Right cardiac atrium (tissue), 5 donors: ENCODE data around the gene SCNN1B. TPM values are rescaled to one million over a fixed set of nuclear protein-coding genes. Genes with fewer than 3 reads are reported as not detected.
"Not testable (repeated sequence)": the region's sequence is repeated elsewhere in the genome, so short reads cannot be mapped to it uniquely, and the experiment has no call there.

Experiments
- ATAC-seq, 2 donors: fragments of 200-7000 bp; cut with Tn5 transposase; one replicate each; pipeline versions ENCODE4 v1.8.0 to v1.9.1; 2020; ENCODE audit warnings: moderate library complexity in 2 of 2, mild to moderate bottlenecking in 1 of 2
- DNase-seq, 3 donors: peaks; one replicate each; pipeline ENCODE4 v3.0.0-alpha.2; 2020
- H3K27ac ChIP-seq: one replicate; pipeline ENCODE4 v1.5.1; 2013; ENCODE audit warnings: mild to moderate bottlenecking, low read length, control low read depth, moderate library complexity
- H3K27me3 ChIP-seq: one replicate; pipeline ENCODE4 v1.6.1; 2013; ENCODE audit not compliant: control insufficient read depth, insufficient read depth
- H3K4me1 ChIP-seq: one replicate; pipeline ENCODE4 v1.6.1; 2013; ENCODE audit warnings: low read length; ENCODE audit not compliant: control insufficient read depth, insufficient read depth
- H3K4me3 ChIP-seq: one replicate; pipeline ENCODE4 v1.5.1; 2013; ENCODE audit warnings: low read length, control low read depth
- H3K9me3 ChIP-seq: one replicate; pipeline ENCODE4 v1.6.1; 2013; ENCODE audit warnings: low read length; ENCODE audit not compliant: control insufficient read depth
- WGBS: extraction: QIAGEN DNeasy Blood & Tissue Kit; methylation state at CpG from one replicate; pipeline ENCODE4 v1.1.7; 2013; 5-methylcytosine and 5-hydroxymethylcytosine counted together
- intact Hi-C, 4 donors: fragments of 100-400 bp; cut with DNase I; formaldehyde crosslinking; loops; one replicate each; pipeline versions ENCODE4 v1.11.0 to v1.14.0; 2022 to 2023
- polyA plus RNA-seq: library from polyadenylated mRNA; stranded (reverse); fragments of 200-250 nt; gene quantifications from one replicate; pipeline ENCODE4 v1.2.3, GENCODE V29; 2013
- total RNA-seq, 4 donors: library from RNA; stranded (reverse); fragmentation: NEBNext Ultra II Directional; extraction: Animal tissue kit (Norgen Biotek cat#: 25700); gene quantifications; one replicate each; pipeline ENCODE4 v1.2.1, GENCODE V29; 2021
- donor health status: healthy with polysubstance abuse.
- donor health status: DM: no; HTN: yes; CAD: no.
- donor health status: DM: no; HTN: no; CAD: no.
- donor health status: DM: no; HTN: yes; CAD: no; lungs with severe emphysema.
- donor health status: DM: yes; HTN: yes; CAD: no.

The SCNN1B gene
- total and polyA plus RNA-seq, 5 donors = 0.09 to 0.17 (median 0.13) TPM; not detected in 1

DNA sequence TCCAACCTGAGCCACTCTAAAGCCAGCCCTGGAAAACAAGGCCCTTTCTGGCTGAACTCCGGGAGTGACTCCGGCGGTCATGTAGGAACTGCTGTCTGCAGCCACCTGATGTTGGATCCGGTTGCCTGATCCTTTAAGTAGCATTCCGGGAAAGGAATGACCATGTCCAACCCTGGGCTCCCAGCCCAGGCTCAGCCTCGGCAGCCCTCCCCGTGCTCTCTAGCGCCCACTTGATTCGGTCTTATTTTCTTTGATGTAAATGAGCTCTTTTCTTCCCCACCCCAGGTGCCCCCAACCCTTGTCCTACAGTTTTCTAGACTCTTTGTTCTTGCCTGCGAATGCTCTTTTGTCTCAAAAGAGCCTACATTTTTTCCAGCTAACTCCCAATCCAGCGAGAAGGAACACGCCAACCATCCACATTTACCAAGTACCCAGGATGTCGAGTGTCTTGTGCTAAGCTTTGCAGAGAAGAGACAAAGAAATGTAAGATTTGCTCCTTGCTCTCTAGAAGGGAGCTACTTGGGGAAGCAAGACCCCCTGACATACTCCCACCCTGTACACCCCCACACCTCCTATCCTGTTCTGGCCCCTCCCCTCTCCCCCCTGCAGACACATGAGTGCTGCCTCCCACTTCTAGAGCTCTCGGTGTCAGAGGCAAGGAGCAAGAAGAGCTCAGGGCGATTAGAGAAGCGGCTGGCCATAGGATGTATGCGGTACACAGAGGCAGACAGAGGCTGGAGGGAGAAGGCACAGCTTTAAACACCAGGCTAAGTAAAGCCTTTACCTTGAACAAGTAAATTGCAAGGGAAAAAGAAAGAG is 97.1 kb downstream of the SCNN1B start:
- no peaks in the 10 kb centered on the region for H3K9me3 ChIP-seq
- WGBS = 66% methylated on average over 17 of the region's 17 CpGs
- H3K4me3 ChIP-seq = no peak overlapping the region
- peak; percentile 58 to 77 for ATAC-seq
- intact Hi-C loops = no loop called here
- peak in 2 of 3 donors; percentile 28 to 64 for DNase-seq
- H3K27me3 ChIP-seq = no peaks in the 10 kb centered on the region
- no peaks in the 10 kb centered on the region for H3K4me1 ChIP-seq
- no peak overlapping the region for H3K27ac ChIP-seq

DNA sequence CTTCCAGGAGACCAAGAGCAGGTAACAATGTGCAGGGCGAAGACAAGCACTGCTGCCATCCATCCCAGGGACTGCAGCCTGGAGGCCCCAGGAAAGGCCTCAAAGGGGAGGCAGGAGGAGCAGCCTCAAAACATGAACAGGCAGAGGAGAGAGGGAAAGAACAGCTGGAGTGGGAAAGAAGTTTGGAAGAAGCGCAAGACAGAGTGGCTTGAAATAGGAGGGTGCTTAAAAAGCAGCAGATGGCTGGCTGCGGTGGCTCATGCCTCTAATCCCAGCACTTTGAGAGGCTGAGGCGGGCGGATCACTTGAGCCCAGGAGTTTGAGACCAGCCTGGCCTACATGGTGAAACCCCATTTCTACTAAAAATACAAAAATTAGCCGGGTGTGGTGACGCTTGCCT is 98.3 kb downstream of the SCNN1B start:
- DNase-seq, H3K4me1 ChIP-seq, ATAC-seq, H3K27ac ChIP-seq, H3K27me3 ChIP-seq, H3K9me3 ChIP-seq, H3K4me3 ChIP-seq, intact Hi-C loops: not testable (repeated sequence)
- 93% methylated on average over 7 of the region's 7 CpGs for WGBS

DNA sequence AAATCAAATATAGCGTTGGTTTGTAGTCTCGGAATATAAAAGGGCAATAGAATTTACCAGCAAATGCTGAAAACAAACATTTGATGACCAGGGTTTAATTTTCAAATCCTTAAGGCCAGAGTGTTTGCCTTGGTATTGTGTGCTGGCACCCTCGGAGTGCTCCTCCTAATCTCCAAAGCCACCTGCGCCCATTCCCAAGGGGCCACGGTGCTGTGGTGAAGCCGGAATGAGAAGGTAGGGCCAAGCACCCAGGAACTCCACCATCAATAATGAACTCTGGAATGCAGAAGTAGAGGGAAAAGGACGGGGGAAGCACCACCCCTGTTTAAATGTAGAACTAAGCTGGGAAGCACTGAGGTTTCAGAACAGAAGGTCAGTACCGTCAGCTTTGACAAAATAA is 99.0 kb downstream of the SCNN1B start:
- no peak for ATAC-seq
- H3K4me3 ChIP-seq = no peak overlapping the region
- H3K9me3 ChIP-seq = no peaks in the 10 kb centered on the region
- no peaks in the 10 kb centered on the region for H3K27me3 ChIP-seq
- WGBS = 93% methylated on average over 8 of the region's 8 CpGs
- no peaks in the 10 kb centered on the region for H3K4me1 ChIP-seq
- intact Hi-C loops = no loop called here
- H3K27ac ChIP-seq = no peak overlapping the region
- no peak for DNase-seq

DNA sequence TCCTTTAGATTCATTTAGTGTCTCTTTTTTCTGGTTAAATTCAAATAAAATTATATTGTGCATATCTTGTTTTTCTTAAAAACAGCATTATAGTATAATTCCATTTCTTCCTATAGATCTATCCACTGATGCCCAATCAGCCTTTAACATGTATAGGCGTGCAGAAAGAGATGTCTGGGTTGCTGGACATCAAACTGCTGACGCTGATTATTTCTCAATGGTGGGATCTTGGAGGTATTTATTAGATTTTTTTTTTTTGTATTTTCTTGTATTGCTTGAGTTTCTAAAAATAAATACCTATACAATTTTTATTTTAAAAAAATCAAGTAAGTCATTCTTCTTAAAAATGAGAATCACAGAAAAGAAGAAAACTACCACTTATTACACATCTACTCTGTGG is 100.0 kb downstream of the SCNN1B start:
- no peak for DNase-seq
- intact Hi-C loops = no loop called here
- no peak overlapping the region for H3K27ac ChIP-seq
- no peak for ATAC-seq
- no peak overlapping the region for H3K4me3 ChIP-seq
- WGBS = 96% methylated on average over 2 of the region's 2 CpGs
- no peaks in the 10 kb centered on the region for H3K9me3 ChIP-seq
- no peaks in the 10 kb centered on the region for H3K27me3 ChIP-seq
- no peaks in the 10 kb centered on the region for H3K4me1 ChIP-seq

DNA sequence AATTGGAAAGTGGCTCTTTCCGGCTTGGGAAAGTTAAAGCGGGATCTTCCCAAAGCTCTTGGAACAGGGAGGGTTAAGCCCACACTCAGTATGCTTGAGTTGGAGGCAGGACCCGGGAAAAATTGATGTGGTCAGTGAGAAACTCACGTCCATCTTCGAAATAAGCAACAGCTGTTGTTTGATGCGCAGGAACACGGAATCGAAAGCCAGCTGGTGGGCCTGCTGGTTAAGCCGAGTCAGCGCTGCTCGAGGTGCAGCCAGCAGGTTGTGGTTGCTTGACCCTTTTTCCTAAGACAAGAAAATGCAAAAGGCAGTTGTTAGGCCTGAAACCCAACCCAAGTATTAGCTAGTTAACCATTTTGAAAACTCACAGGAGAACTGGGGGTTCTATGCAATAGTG is 101.4 kb downstream of the SCNN1B start:
- no peak for ATAC-seq
- Histone ChIP-seq H3K4me3 (no peak overlapping the region), H3K4me1 (no peaks in the 10 kb centered on the region), H3K27me3 (no peaks in the 10 kb centered on the region), H3K27ac (no peak overlapping the region), H3K9me3 (no peaks in the 10 kb centered on the region)
- intact Hi-C loops = no loop called here
- 77% methylated on average over 11 of the region's 11 CpGs for whole genome bisulfite sequencing
- no peak for DNase-seq

DNA sequence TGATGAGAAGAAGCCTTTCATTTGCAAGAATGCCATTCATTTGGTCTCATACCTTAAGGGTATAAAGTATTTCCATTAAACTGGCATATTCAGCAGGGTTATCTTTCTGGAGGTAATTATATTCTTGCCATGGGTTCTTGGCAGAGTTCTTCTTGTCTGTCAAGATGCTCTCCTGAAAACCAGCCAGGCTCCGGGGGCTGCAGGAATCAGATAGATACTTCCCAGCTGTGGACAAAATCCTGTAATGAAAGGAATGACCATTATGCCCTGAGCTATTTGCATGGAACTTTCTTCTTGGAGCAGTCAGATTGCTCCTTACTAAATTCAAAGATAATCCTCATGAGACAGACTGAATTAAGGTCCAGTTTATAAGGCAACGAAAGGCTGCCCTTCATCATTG is 103.9 kb downstream of the SCNN1B start:
- 70% methylated on average over 2 of the region's 2 CpGs for WGBS
- Histone ChIP-seq H3K4me1 (no peaks in the 10 kb centered on the region), H3K4me3 (no peak overlapping the region), H3K9me3 (no peaks in the 10 kb centered on the region), H3K27me3 (no peaks in the 10 kb centered on the region), H3K27ac (no peak overlapping the region)
- ATAC-seq (no peak), DNase-seq (no peak)
- intact Hi-C loops = no loop called here

DNA sequence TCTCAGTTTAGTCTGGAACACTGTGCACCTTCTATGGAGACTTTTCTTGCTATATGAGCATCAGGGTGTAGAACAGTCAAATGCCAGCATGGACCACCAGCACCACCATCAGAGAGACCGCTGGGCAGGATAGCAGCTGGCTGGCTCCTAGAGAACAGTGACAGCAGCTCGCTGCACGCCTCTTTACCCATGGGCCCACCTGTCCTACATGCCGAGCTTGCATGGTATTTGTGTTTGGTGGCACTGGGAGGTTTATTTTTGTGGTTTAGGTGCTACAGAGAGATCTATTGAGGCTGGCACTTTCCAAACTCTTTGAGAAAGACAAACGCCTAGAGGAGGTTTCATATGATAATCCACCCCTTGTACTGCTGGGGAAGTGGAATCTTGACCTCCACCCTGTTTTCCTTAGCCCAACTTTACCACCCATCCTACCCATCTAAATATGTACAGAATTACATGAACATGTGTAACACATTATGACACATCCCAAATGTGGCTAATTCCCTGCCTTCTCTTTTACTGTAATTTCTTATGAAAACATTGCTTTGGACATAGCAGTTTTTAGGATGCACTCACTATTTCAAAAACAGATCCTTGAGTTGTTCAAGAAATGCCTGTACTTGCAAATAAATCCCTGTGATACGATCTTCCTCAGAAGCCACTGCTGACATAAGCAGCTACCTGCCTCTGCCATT is 104.6 kb downstream of the SCNN1B start:
- intact Hi-C loops = no loop called here

DNA sequence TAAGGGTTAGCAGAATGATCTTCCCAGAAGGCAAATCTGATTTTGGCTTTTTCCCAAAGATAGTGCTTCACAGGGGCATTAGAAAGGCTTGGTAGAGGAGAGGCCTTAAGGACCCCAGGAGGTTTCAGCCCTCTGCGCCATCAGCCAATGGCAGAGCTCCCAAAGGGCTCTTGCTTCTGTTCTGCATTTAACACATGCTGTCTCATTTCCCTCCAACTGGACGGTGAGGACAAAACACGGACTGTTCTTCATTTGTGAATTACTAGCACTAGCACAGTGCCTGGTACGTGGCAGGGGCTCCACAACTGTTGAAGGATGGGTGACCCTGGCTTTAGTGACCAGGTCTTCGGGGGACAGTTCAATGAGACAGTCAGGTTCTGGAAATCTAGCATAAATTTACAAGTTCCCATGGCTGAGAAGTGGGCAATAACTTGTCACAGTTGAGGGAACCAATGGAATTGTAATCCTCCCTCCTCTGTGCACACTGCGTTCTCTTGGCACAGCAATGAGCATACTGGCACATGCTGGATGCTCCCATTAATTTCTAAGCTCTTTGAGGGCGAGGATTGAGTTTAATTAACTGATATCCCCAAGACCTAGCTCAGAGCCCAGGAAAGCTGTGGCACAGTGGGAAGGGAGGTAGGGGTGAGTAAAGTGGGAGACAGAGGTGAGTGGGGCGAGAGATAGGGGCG is 105.5 kb downstream of the SCNN1B start:
- H3K27me3 ChIP-seq = no peaks in the 10 kb centered on the region
- intact Hi-C loops = no loop called here
- H3K4me3 ChIP-seq = no peak overlapping the region
- H3K27ac ChIP-seq = no peak overlapping the region
- 91% methylated on average over 9 of the region's 9 CpGs for WGBS
- H3K9me3 ChIP-seq = no peaks in the 10 kb centered on the region
- no peak for DNase-seq
- ATAC-seq = no peak
- no peaks in the 10 kb centered on the region for H3K4me1 ChIP-seq

More for the DNA sequence above, 104.6 kb downstream of the SCNN1B start:
- H3K27ac ChIP-seq = no peak overlapping the region
- ATAC-seq (no peak), DNase-seq (no peak)
- H3K4me3 ChIP-seq = no peak overlapping the region
- H3K27me3 ChIP-seq = no peaks in the 10 kb centered on the region
- H3K9me3 ChIP-seq = no peaks in the 10 kb centered on the region
- no peaks in the 10 kb centered on the region for H3K4me1 ChIP-seq
- 93% methylated on average over 6 of the region's 6 CpGs for WGBS

DNA sequence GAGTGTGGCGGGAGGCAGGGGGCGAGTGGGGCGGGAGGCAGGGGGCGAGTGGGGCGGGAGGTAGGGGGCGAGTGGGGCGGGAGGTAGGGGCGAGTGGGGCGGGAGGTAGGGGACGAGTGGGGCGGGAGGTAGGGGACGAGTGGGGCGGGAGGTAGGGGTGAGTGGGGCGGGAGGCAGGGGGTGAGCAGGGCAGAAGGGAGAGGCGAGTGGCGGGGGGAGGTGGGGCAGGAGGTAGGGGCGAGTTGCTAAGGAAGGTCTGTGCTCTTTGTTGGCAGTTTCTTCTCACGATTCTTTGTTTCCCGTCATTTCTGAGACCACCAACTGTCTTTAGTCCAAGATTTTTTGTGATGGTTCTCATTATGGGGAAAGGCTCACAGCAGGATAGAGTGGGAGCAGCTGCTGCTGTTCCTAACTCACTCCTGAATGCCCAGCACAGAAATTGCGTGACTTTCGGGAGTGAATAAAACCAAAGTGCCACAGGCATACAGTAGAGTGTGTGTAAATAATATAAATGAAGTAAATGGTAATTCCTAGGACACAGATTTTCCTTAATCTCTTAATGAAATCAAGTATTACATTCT is 106.2 kb downstream of the SCNN1B start:
- H3K27me3 ChIP-seq = no peaks in the 10 kb centered on the region
- 86% methylated on average over 14 of the region's 21 CpGs for WGBS

DNA sequence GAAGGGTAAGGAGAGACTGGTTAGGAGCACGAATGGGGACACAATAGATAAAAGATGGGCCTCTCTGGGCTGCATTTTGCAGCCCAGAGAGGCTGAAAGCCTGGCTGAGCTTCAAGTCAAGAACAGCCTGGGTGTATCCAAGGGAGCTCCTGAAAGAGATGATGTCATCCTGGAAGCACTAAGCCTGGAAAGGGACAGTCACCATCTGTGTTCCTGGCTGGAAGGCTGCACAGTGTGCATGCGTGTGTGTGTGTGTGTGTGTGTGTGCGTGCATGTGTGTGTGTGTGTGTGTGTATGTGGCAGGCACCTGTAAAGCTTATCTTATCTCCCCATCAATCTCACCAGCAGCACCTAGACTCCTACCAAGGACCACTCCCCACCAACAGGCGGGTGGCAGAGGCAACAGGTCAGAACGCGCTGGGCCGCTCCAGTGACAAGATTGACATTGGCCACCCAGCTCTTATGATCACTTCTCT is 106.8 kb downstream of the SCNN1B start:
- intact Hi-C loops = no loop called here
- WGBS = 73% methylated on average over 7 of the region's 7 CpGs
- Histone ChIP-seq H3K9me3 (no peaks in the 10 kb centered on the region), H3K27ac (no peak overlapping the region), H3K4me1 (no peaks in the 10 kb centered on the region), H3K27me3 (no peaks in the 10 kb centered on the region), H3K4me3 (no peak overlapping the region)
- DNase-seq (peak; percentile 46 to 86 (median 65)), ATAC-seq (peak; percentile 94 to 95)

More for the DNA sequence above, 106.2 kb downstream of the SCNN1B start:
- H3K4me3 ChIP-seq = no peak overlapping the region
- DNase-seq (no peak), ATAC-seq (peak in 1 of 2 donors; percentile 14)
- H3K4me1 ChIP-seq = no peaks in the 10 kb centered on the region
- no peak overlapping the region for H3K27ac ChIP-seq
- H3K9me3 ChIP-seq = no peaks in the 10 kb centered on the region
- intact Hi-C loops = no loop called here
